Measurements from ENCODE around the gene TEX13A.

Gene TEX13A

GRCh38 chrX:105173071-105173470 is 47.4 kb downstream of the TEX13A start:
- no peak for DNase-seq (ENCODE audit: low read depth in 2 of 2)
